CD14-positive monocyte (primary cell): Measurements from ENCODE around the gene JAK1. TPM values are rescaled to one million over a fixed set of nuclear protein-coding genes. Genes with fewer than 3 reads are reported as not detected.

Experiments
- DNase-seq, 3 donors: peaks; one replicate each; pipeline ENCODE4 v3.0.0-alpha.2; 2011 to 2022
- H2AFZ ChIP-seq: 2 replicates; pipeline ENCODE4 v1.6.0; 2012; ENCODE audit warnings: mild to moderate bottlenecking, low read depth, low read length, inconsistent platforms; ENCODE audit not compliant: insufficient read depth, poor library complexity, severe bottlenecking
- H3K27ac ChIP-seq, 2 donors: 1 replicate in 1 of 2; 2 replicates in 1 of 2; pipeline ENCODE4 v1.5.1; 2012 to 2013; ENCODE audit warnings: low read length in 2 of 2, control low read depth in 1 of 2, inconsistent platforms in 1 of 2, low read depth in 1 of 2, mild to moderate bottlenecking in 1 of 2
- H3K27me3 ChIP-seq, 2 donors: one replicate each; pipeline versions ENCODE4 v1.6.0 to v1.6.1; 2011 to 2013; ENCODE audit warnings: low read length in 2 of 2; ENCODE audit not compliant: control insufficient read depth in 2 of 2, insufficient read depth in 2 of 2
- H3K36me3 ChIP-seq, 2 donors: replicated peaks in 1 of 2; 1 replicate in 1 of 2; 2 replicates in 1 of 2; pipeline versions ENCODE4 v1.5.1 to v1.6.1; 2012 to 2013; ENCODE audit warnings: low read length in 2 of 2, control low read depth in 1 of 2, inconsistent platforms in 1 of 2, mild to moderate bottlenecking in 1 of 2; ENCODE audit not compliant: insufficient read depth in 2 of 2, control insufficient read depth in 1 of 2
- H3K4me1 ChIP-seq, 2 donors: 1 replicate in 1 of 2; 2 replicates in 1 of 2; pipeline versions ENCODE4 v1.5.1 to v1.6.1; 2012 to 2013; ENCODE audit warnings: low read length in 2 of 2, control low read depth in 1 of 2, inconsistent platforms in 1 of 2, mild to moderate bottlenecking in 1 of 2, moderate library complexity in 1 of 2; ENCODE audit not compliant: insufficient read depth in 2 of 2, control insufficient read depth in 1 of 2
- H3K4me2 ChIP-seq: replicated peaks from 2 replicates; pipeline ENCODE3; 2012; ENCODE audit warnings: low read length, moderate library complexity, mild to moderate bottlenecking; ENCODE audit not compliant: poor library complexity, severe bottlenecking; ENCODE audit errors: extremely low read depth
- H3K4me3 ChIP-seq, 3 experiments: fragments of 200-600 bp in 1 of 3; sonication (generic) in 1 of 3; replicated peaks in 1 of 3; 1 replicate in 2 of 3; 2 replicates in 1 of 3; pipeline ENCODE4 v1.5.1; 2011 to 2013; ENCODE audit warnings: low read length in 3 of 3, mild to moderate bottlenecking in 3 of 3, control low read depth in 2 of 3, low read depth in 2 of 3, inconsistent platforms in 1 of 3, moderate library complexity in 1 of 3
- H3K79me2 ChIP-seq: 2 replicates; pipeline ENCODE4 v1.6.0; 2012; ENCODE audit warnings: mild to moderate bottlenecking, control low read depth, inconsistent platforms, low read length, moderate library complexity; ENCODE audit not compliant: insufficient read depth
- H3K9ac ChIP-seq: 2 replicates; pipeline ENCODE4 v1.6.0; 2017; ENCODE audit warnings: low read length, mild to moderate bottlenecking; ENCODE audit not compliant: insufficient read depth, poor library complexity, severe bottlenecking
- H3K9me3 ChIP-seq, 2 donors: replicated peaks in 1 of 2; 1 replicate in 1 of 2; 2 replicates in 1 of 2; pipeline versions ENCODE4 v1.5.1 to v1.6.1; 2012 to 2013; ENCODE audit warnings: low read length in 2 of 2, control low read depth in 1 of 2; ENCODE audit not compliant: control insufficient read depth in 1 of 2, insufficient read depth in 1 of 2
- H4K20me1 ChIP-seq: 2 replicates; pipeline ENCODE4 v1.6.0; 2012; ENCODE audit warnings: mild to moderate bottlenecking, low read length, control low read depth, moderate library complexity; ENCODE audit not compliant: insufficient read depth
- H3K27ac Mint-ChIP-seq, 7 donors: one replicate each; pipeline ENCODE4 v1.8.0; 2020; ENCODE audit warnings: mild to moderate bottlenecking in 7 of 7, mixed read lengths in 7 of 7, moderate library complexity in 6 of 7, inconsistent platforms in 2 of 7
- H3K27me3 Mint-ChIP-seq, 3 donors: one replicate each; pipeline ENCODE4 v1.8.0; 2021 to 2022; ENCODE audit warnings: low read depth in 3 of 3, mild to moderate bottlenecking in 3 of 3, mixed read lengths in 3 of 3, moderate library complexity in 3 of 3, inconsistent platforms in 1 of 3
- H3K36me3 Mint-ChIP-seq, 2 donors: one replicate each; pipeline ENCODE4 v1.8.0; 2020; ENCODE audit warnings: mixed read lengths in 2 of 2, inconsistent platforms in 1 of 2, mild to moderate bottlenecking in 1 of 2
- H3K4me1 Mint-ChIP-seq: one replicate; pipeline ENCODE4 v1.8.0; 2020; ENCODE audit warnings: mild to moderate bottlenecking, mixed read lengths
- H3K4me3 Mint-ChIP-seq, 2 donors: one replicate each; pipeline ENCODE4 v1.8.0; 2020; ENCODE audit warnings: mild to moderate bottlenecking in 2 of 2, mixed read lengths in 2 of 2, moderate library complexity in 1 of 2
- H3K9me3 Mint-ChIP-seq, 7 donors: one replicate each; pipeline ENCODE4 v1.8.0; 2020 to 2022; ENCODE audit warnings: mixed read lengths in 7 of 7, mild to moderate bottlenecking in 6 of 7, moderate library complexity in 6 of 7, inconsistent platforms in 2 of 7
- WGBS: methylation state at CpG from one replicate; pipeline ENCODE4 v1.1.5; 2013; ENCODE audit warnings: missing lambda C conversion rate; ENCODE audit not compliant: insufficient coverage; 5-methylcytosine and 5-hydroxymethylcytosine counted together
- intact Hi-C, 2 donors: fragments of 100-400 bp; cut with micrococcal nuclease; formaldehyde crosslinking; loops; one replicate each; pipeline versions ENCODE4 v1.15.0 to v1.15.1; 2023
- polyA plus RNA-seq, 3 donors: library from polyadenylated mRNA; depleted of rRNA in 1 of 3; unstranded in 2 of 3; stranded (reverse) in 1 of 3; fragments of 300-500 nt in 2 of 3; fragments of >200 nt in 1 of 3; fragmentation: Illumina TruSeq in 2 of 3; gene quantifications; 1 replicate in 2 of 3; 2 replicates in 1 of 3; pipeline ENCODE4 v1.2.3, GENCODE V29; 2012 to 2021
- TF ChIP-seq, protein P1 (sequence below): fragments of 200-600 bp; IDR thresholded peaks from one replicate; pipeline ENCODE4 v1.8.0; 2022; ENCODE audit warnings: antibody characterized with exemption, mild to moderate bottlenecking

JAK1 gene
- polyA plus RNA-seq, 3 donors: 43.1 to 76.2 (median 72.6) TPM

DNA sequence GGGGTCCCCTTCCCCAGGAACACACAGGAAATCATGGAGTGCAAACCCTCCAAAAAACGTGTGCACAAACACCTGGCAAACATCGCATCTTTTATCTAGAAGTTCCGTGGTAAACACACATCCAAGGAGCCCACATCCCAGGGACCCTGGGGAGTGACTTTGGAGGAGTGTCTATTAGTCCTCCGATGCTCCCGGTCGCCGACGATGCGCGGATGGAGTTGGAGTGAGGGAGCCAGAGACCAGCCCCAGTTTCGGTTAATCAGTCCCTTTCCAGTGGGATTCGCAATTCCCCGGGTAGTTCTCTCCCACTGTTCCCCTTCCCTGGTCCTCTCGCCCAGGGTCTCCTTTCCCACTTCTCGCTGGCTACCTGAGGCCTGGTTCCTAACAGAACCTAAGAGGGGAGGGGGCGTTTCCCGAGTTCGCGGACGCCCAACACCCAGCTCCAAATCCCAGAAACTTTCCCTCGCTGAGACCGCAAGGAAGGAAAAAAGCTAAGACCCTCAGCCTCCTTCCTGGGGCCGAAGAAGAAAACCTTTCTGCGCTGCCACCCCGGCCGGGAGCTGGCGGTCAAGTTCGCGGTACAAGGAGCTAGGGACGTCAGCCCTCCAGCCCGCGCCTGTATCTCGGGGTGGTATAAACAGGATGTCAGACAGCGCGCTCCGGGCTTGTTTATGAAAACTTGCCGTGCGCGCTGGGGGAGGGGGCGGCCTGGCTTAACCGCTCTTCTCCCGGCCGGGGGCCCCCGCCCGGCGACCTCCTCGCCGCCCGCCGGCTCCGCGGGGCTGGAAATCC, 787 bp downstream of the JAK1 start:
- peak overlapping the region; percentile 94 for H3K9ac ChIP-seq
- Mint-ChIP-seq H3K4me1 (peaks cover 63% of the 10 kb centered on the region), H3K27me3 (peaks cover 7 to 14% (median 8%) of the 10 kb centered on the region in 3 donors), H3K9me3 (no peaks in the 10 kb centered on the region), H3K36me3 (peaks cover 0 to 17% of the 10 kb centered on the region in 2 donors), H3K27ac (peak overlapping the region; percentile 81 to 93 (median 87)), H3K4me3 (peak overlapping the region; percentile 96)
- under 1% methylated on average over 31 of the region's 52 CpGs for WGBS
- no peaks in the 10 kb centered on the region for H3K27me3 ChIP-seq
- peak overlapping the region; percentile 70 to 97 (median 89) for H3K4me3 ChIP-seq
- H3K9me3 ChIP-seq: no peaks in the 10 kb centered on the region
- H3K4me1 ChIP-seq: peaks cover 39 to 47% of the 10 kb centered on the region in 2 donors
- H4K20me1 ChIP-seq: peaks cover 55% of the 10 kb centered on the region
- intact Hi-C loops: loop anchor here (5.0 to 10.0 kb wide), 4 partner anchors 33 to 101 kb away; no protein-coding TSS in a partner anchor
- TF ChIP-seq, protein P1, sequence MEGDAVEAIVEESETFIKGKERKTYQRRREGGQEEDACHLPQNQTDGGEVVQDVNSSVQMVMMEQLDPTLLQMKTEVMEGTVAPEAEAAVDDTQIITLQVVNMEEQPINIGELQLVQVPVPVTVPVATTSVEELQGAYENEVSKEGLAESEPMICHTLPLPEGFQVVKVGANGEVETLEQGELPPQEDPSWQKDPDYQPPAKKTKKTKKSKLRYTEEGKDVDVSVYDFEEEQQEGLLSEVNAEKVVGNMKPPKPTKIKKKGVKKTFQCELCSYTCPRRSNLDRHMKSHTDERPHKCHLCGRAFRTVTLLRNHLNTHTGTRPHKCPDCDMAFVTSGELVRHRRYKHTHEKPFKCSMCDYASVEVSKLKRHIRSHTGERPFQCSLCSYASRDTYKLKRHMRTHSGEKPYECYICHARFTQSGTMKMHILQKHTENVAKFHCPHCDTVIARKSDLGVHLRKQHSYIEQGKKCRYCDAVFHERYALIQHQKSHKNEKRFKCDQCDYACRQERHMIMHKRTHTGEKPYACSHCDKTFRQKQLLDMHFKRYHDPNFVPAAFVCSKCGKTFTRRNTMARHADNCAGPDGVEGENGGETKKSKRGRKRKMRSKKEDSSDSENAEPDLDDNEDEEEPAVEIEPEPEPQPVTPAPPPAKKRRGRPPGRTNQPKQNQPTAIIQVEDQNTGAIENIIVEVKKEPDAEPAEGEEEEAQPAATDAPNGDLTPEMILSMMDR: no peak
- DNase-seq: peak; percentile 38 to 56 (median 47)
- no peaks in the 10 kb centered on the region for H3K36me3 ChIP-seq
- peak overlapping the region; percentile 42 for H2AFZ ChIP-seq
- H3K4me2 ChIP-seq: peak overlapping the region; percentile 72
- peak overlapping the region; percentile 63 to 85 for H3K27ac ChIP-seq
- H3K79me2 ChIP-seq: peaks cover 57% of the 10 kb centered on the region

DNA sequence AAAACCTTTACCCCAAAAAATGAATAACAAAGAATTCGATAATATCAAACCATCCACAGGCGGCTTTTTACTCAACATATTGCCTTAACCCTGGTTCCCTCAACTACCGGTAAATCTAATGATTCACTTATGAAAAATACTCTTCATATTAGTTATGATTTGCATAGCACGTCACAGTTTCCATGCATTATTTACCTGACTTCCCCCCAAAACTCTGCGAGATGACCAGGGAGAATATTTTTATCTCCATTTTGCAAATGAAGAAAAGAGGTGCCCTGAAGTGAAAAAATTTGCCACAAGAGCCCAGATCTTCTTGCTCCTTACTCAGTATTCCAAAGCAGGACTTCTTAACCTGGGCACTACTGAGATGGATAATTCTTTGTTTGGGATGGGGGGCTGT, 2.9 kb downstream of the JAK1 start:
- H3K36me3 ChIP-seq: no peaks in the 10 kb centered on the region
- peaks cover 76% of the 10 kb centered on the region for H4K20me1 ChIP-seq
- Mint-ChIP-seq H3K4me3 (no peak overlapping the region), H3K9me3 (no peaks in the 10 kb centered on the region), H3K4me1 (peaks cover 77% of the 10 kb centered on the region), H3K36me3 (peaks cover 0 to 17% of the 10 kb centered on the region in 2 donors), H3K27ac (peak overlapping the region in 1 of 7 donors; percentile 8), H3K27me3 (peaks cover 7 to 11% (median 8%) of the 10 kb centered on the region in 3 donors)
- intact Hi-C loops: loop anchor here in 1 of 2 donors (10.0 kb wide), 2 partner anchors 49 to 99 kb away; no protein-coding TSS in a partner anchor
- TF ChIP-seq, protein P1: no peak
- DNase-seq: no peak
- no peak overlapping the region for H3K4me3 ChIP-seq
- no peak overlapping the region for H3K27ac ChIP-seq
- H2AFZ ChIP-seq: no peak overlapping the region
- no peak overlapping the region for H3K9ac ChIP-seq
- no peak overlapping the region for H3K4me2 ChIP-seq
- no peaks in the 10 kb centered on the region for H3K27me3 ChIP-seq
- H3K79me2 ChIP-seq: peaks cover 78% of the 10 kb centered on the region
- H3K4me1 ChIP-seq: peaks cover 45 to 61% of the 10 kb centered on the region in 2 donors
- H3K9me3 ChIP-seq: no peaks in the 10 kb centered on the region
- WGBS: 100% methylated on average over 2 of the region's 5 CpGs
